Skeletal muscle cell (primary cell): Measurements from ENCODE around the gene TMEM126A.
A peak's percentile ranks its signal among the peaks of the same experiment; 100 is the strongest.

Source experiments
- DNase-seq: peaks from one replicate; pipeline ENCODE4 v3.0.0-alpha.2; 2010; ENCODE audit warnings: low read depth
- H3K4me3 ChIP-seq: 2 replicates; pipeline ENCODE4 v1.5.1; 2011; ENCODE audit warnings: low read depth, mild to moderate bottlenecking, control low read depth, low read length, moderate library complexity

TMEM126A gene

DNA sequence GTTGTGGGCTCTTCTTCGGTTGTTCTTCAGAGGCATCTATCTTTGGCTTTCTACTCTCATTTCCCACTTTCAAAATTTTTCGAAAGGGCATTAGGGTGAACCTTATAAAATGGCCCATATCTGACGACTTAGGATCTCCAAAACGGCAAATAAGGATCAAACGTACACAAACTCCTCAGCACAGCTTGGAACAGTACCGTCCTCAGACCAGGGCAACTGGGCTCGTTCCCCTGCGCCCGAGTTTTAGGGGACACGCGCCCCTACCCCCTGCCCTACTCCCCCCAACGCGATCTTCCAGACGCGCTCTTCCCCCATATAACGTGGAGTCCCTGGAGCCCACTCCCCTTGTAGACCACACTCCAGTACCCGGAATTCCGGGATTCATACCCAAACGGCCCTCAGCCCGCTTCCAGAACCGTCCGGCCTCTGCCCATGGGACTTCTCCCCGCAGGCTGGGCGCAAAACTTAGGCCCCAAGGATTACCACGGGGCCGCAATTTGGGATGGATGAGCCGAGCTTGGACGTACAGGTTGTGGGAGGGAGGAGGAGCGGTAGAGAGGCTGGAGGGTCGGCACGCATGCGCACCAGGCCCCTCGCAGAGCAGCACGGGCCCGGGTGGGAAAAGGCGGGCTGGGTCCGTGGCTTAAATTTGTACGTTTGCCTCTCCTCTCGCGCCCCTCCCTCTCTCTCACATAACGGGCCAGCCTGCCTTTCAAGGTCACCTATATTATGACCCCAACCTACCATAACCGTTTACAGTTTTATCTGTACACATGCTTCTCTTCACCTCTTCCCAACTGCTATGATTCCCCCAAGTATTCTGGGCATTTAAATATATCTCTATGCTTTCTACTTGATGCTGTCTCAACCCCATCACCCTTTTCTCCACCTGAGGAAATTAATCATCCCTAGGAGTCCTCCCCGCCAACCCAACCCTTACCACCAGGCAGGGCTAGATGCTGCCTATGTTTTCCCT lies 34.9 kb downstream of the TMEM126A start:
- H3K4me3 ChIP-seq: peak overlapping the region; percentile 66
- DNase-seq: no peak

- peak overlapping the region; percentile 57 for H3K4me3 ChIP-seq
Observed at GRCh38 chr11:85685125-85685819, 37.5 kb downstream of the TMEM126A start.

GRCh38 chr11:85685820-85686459 lies 38.2 kb downstream of the TMEM126A start, which contains the start of gene CCDC89:
TSS of gene CCDC89 (minus strand) at chr11:85686195. CDS start at chr11:85686130, 65 bp downstream.
- peak; percentile 92 for DNase-seq
- peak within 1 kb of the TSS; percentile 57 for H3K4me3 ChIP-seq

More at GRCh38 chr11:85685125-85685819, 37.5 kb downstream of the TMEM126A start:
- peak; percentile 36 for DNase-seq

DNA sequence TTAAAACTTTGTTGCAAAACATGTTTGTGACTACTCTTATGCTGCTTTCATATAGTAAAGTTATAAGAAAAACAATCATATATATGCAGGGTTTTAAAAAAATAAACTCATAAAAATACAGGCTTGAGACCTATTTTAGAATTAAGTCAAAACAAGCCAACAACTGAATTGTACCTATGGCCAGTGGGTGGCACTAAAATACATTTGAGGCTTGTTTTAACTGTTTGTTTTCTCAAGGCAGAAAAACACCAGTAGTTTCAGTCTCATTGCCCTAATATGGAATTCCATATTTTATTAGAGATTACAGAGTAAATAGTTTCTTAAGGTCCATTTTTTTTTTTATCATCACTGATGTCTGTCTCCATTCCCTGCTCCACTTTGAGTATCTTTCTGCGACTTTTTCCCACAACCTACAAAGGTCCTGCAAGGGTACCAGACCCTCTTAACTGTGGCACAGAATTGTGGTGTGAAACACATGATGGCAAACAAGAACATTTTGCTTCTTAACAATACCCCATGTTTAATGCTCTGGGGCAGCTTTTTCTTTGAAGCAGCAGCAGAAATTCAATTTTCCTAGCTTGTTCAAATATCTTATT lies 46.7 kb downstream of the TMEM126A start:
- DNase-seq: peak; percentile 23
- H3K4me3 ChIP-seq: no peak overlapping the region

GRCh38 chr11:85695546-85695945 lies 47.8 kb downstream of the TMEM126A start:
- DNase-seq: no peak
- no peak overlapping the region for H3K4me3 ChIP-seq

GRCh38 chr11:85697747-85698146 lies 50.0 kb downstream of the TMEM126A start:
- no peak overlapping the region for H3K4me3 ChIP-seq
- no peak for DNase-seq

GRCh38 chr11:85698195-85698594 lies 50.4 kb downstream of the TMEM126A start:
- H3K4me3 ChIP-seq: no peak overlapping the region
- no peak for DNase-seq

GRCh38 chr11:85699957-85700741 lies 52.4 kb downstream of the TMEM126A start:
- H3K4me3 ChIP-seq: no peak overlapping the region
- DNase-seq: no peak

GRCh38 chr11:85704967-85705366 lies 57.2 kb downstream of the TMEM126A start:
- no peak overlapping the region for H3K4me3 ChIP-seq
- DNase-seq: no peak

DNA sequence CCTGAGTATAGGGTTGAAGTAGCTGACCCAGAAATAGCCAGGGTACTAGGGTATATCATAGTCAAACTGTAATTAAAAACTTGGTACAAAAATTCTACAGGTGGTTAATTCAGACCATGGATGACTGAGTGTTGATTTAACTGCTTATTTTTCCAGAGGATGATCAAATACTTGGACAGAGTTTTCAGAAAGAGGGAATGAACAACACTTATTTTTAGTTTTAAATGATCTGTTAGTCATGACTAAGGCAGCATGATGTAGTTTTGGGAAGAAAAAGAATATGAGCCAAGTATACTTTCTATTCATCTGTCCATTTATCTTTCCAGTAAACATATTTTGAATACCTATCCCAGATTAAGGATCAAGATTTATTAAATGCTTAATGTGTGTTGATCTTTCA lies 58.0 kb downstream of the TMEM126A start:
- no peak overlapping the region for H3K4me3 ChIP-seq
- DNase-seq: no peak
